ENCODE results near the gene FSTL1.

The FSTL1 gene

GRCh38 chr3:120440001-120440703 lies 10.6 kb downstream of the FSTL1 start:
- no peak for DNase-seq (ENCODE audit: low read depth in 2 of 2)

GRCh38 chr3:120438665-120439370 lies 12.0 kb downstream of the FSTL1 start:
- no peak for DNase-seq (ENCODE audit: low read depth in 2 of 2)

DNA sequence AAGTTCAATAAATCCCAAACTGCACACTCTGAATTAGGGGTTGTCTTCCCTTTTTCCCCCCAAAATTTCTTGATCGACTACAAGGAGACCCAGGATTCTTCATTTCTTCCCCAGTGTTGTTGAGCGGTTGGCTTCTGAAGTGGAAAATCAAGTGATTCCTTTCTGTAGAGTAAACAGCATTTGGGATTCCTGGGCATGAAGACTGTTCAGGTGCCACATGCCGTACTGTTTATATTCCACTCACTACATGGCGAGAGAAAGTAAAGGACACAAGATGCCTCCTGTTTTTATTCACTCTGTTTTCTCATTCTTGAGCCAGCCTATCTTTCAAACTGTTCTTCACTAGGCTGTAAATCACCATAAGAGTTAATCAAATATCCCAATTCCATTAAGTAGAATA lies 12.6 kb downstream of the FSTL1 start:
- DNase-seq (ENCODE audit: low read depth in 2 of 2) = no peak

GRCh38 chr3:120437559-120437958 lies 13.2 kb downstream of the FSTL1 start:
- DNase-seq (ENCODE audit: low read depth in 2 of 2) = no peak

DNA sequence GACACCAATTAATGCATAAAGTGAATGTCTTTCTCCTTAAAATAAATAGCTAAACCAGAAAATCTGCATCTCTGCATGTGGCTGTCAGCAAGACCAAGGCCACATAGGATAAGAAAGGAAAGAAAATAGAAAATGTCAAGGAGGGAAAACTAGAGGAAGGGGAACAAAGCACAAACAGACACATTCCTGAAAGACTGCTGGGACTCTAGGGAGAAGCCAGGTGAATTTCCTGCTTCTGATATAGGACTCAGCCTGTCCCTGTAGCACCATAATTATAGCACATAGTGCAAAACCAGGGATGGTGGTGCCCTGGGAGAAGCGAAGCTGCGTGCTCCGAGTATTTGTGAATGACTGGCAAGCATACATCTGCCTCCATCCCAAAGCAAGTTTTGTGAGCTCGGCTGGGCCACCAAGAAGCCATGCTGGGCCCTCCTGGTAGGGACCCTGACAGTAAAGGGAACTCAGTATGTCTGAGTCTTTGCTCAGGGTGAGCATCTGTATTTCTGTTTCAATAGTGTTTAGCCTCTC lies 14.2 kb downstream of the FSTL1 start:
- no peak for DNase-seq (ENCODE audit: low read depth in 2 of 2)

- no peak for DNase-seq (ENCODE audit: low read depth in 2 of 2)
Observed at GRCh38 chr3:120435621-120436020, 15.2 kb downstream of the FSTL1 start.

- DNase-seq (ENCODE audit: low read depth in 2 of 2) = no peak
Observed at GRCh38 chr3:120433662-120434331, 17.0 kb downstream of the FSTL1 start.

GRCh38 chr3:120432150-120432860 lies 18.5 kb downstream of the FSTL1 start:
- DNase-seq (ENCODE audit: low read depth in 2 of 2) = no peak

- DNase-seq (ENCODE audit: low read depth in 2 of 2) = no peak
Observed at GRCh38 chr3:120429921-120430361, 20.9 kb downstream of the FSTL1 start.

- DNase-seq (ENCODE audit: low read depth in 2 of 2) = no peak
Observed at GRCh38 chr3:120428924-120429323, 21.9 kb downstream of the FSTL1 start.

DNA sequence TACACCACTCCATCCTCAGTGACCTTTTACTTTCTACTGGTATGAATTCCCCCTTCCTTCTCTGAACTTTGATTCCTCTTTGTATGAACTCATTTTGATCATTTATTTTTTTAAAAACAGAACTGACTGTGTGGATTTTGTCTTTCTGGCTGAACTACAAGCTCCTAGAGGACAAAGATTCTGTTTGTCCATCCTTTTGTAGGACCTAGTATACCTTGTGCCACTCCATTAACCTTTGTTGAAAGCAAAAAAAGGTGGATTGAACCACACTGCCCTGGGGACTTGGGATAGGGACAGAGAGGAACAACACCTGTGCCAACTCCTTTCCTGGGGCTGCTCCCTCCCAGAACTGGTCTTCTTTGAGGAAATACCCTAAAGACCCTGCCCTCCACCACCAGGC lies 23.6 kb downstream of the FSTL1 start:
- DNase-seq (ENCODE audit: low read depth in 2 of 2) = no peak

- no peak for DNase-seq (ENCODE audit: low read depth in 2 of 2)
Observed at GRCh38 chr3:120425572-120426250, 25.1 kb downstream of the FSTL1 start.

- DNase-seq (ENCODE audit: low read depth in 2 of 2) = no peak
Observed at GRCh38 chr3:120424976-120425570, 25.7 kb downstream of the FSTL1 start.

GRCh38 chr3:120424506-120424905 lies 26.3 kb downstream of the FSTL1 start:
- DNase-seq (ENCODE audit: low read depth in 2 of 2) = no peak

- no peak for DNase-seq (ENCODE audit: low read depth in 2 of 2)
Observed at GRCh38 chr3:120423432-120423831, 27.4 kb downstream of the FSTL1 start.

DNA sequence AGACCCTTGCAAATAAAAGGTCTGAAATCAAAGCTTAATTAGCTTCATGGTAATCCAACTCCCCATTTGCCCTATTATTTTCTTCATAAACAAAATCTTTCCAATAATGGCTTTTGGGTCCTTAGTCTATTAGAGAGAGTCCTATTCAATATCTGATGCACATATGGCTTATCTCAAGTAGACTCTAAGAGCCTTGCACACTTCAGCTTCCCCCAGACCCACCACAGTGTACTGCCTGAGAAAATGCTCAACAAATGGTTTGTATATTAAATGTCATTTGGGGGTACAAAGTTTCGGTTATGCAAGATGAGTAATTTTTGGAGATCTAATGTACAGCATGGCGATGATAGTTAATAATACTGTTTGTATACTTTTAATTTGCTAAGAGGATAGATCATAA lies 28.9 kb downstream of the FSTL1 start:
- no peak for DNase-seq (ENCODE audit: low read depth in 2 of 2)

GRCh38 chr3:120420928-120421551 lies 29.8 kb downstream of the FSTL1 start:
- no peak for DNase-seq (ENCODE audit: low read depth in 2 of 2)

DNA sequence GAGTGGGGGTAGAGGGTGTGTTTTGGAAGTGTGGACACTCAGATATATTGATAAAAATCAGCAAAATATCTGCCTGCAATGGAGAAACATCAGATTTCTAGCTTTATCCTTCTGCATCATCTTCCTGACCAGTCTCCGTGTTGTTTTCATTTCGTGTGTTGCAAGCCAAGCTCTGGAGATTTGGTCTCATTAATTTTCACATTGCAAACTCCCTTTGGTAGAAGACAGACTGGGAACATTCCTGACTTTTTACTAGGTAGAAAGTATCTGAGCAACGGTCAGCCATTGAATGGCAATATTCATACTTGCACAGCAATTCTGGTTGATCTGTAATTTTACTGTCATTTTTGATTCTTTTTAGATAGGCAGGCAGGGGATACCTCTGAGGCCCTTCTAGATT lies 30.4 kb downstream of the FSTL1 start:
- DNase-seq (ENCODE audit: low read depth in 2 of 2) = no peak

- no peak for DNase-seq (ENCODE audit: low read depth in 2 of 2)
Observed at GRCh38 chr3:120419797-120420196, 31.0 kb downstream of the FSTL1 start.

- DNase-seq (ENCODE audit: low read depth in 2 of 2) = no peak
Observed at GRCh38 chr3:120418866-120419490, 31.8 kb downstream of the FSTL1 start.

Data from stimulated activated CD4-positive, alpha-beta T cell treated with anti-CD3 and anti-CD28 coated beads, Interleukin-1b, Interleukin-23, amount 100 ng/mL, for 4 hours (primary cell).